HG02798 (cell line): Measurements from ENCODE around the gene MCF2L.
"Not testable (repeated sequence)": the region's sequence is repeated elsewhere in the genome, so short reads cannot be mapped to it uniquely, and the experiment has no call there.

Experiments used
- ATAC-seq: cut with Tn5 transposase; IDR thresholded peaks from one replicate; pipeline ENCODE4 v1.9.1; 2021; ENCODE audit warnings: mild to moderate bottlenecking; ENCODE audit not compliant: unreplicated experiment, poor library complexity

Gene MCF2L

DNA sequence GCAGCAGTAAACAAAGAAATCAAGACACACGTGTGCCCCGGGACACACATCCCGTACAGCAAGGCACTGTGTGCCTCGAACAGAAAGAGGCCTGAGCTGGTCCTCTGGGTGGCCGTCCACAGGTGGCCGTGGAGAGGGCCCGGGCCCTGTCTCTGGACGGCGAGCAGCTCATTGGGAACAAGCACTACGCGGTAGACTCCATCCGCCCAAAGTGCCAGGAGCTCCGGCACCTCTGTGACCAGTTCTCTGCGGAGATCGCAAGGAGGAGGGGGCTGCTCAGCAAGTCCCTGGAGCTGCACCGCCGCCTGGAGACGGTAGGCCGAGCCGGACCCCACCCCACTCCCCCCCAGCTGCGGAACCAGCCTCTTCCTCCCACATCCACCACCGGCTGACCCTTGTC lies 105.9 kb downstream of the MCF2L start:
- no peak for ATAC-seq

GRCh38 chr13:113075711-113076110 lies 106.7 kb downstream of the MCF2L start:
- ATAC-seq: no peak

DNA sequence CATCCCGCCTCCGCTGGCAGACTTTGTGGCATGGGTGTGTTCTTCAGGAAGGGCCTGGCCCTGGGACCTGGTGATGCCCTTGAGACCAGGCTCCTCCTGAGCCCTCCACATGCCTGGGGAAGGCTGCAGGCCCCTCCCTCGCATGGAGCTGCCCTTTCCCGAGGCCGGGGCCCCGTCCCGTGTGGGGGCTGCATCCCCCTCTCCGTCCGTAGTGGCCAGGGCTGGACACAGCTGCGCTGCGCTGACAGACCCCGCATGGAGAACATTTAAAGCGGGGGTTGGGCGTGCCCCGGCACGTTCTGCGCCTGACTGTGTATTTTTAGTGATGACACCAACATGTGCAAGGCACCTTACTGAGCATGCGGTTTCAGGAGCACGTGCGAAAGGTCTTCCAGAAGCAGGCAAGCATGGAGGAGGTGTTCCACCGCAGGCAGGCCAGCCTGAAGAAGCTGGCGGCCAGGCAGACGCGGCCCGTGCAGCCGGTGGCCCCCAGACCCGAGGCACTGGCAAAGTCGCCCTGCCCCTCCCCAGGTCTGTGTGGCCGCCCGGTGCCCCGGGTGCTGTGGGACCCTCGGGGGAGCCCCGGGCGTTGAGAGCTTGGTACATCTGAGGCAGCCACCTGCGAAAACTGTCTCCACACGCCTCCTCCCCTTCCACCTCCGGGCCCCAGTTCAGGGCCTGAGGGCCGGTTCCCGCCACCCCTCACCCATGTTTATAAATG lies 107.8 kb downstream of the MCF2L start:
- no peak for ATAC-seq

- ATAC-seq: no peak
These were observed 108.5 kb downstream of the MCF2L start for GRCh38 chr13:113077566-113077952.

- no peak for ATAC-seq
These were observed 109.2 kb downstream of the MCF2L start for GRCh38 chr13:113077953-113078901.

- no peak for ATAC-seq
These were observed 110.1 kb downstream of the MCF2L start for GRCh38 chr13:113078902-113079780.

- not testable (repeated sequence) for ATAC-seq
These were observed 110.7 kb downstream of the MCF2L start for GRCh38 chr13:113079781-113080080.

DNA sequence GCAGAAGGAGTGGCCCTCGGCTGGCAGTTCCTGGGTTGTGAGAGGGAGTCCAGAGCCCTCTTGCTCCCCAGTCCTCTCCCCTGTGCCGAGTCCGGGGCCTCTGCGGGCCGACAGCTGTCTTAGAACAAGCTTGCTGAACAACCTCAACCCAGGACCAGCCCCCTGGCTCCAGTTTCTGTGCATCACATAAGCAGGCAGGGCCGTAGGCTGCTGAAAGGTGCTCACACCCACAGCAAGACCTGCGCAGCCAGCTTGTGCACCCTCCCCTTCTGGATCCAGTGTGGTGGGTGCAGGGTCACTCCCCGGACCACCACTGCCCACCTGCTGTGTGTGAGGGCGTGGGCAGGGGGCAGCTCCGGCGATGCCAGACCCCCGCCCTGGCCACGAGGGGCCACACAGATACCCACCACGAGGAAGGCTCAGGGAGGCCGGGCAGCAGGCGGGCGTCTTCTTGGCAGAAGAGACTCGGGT lies 111.4 kb downstream of the MCF2L start:
- ATAC-seq: no peak

DNA sequence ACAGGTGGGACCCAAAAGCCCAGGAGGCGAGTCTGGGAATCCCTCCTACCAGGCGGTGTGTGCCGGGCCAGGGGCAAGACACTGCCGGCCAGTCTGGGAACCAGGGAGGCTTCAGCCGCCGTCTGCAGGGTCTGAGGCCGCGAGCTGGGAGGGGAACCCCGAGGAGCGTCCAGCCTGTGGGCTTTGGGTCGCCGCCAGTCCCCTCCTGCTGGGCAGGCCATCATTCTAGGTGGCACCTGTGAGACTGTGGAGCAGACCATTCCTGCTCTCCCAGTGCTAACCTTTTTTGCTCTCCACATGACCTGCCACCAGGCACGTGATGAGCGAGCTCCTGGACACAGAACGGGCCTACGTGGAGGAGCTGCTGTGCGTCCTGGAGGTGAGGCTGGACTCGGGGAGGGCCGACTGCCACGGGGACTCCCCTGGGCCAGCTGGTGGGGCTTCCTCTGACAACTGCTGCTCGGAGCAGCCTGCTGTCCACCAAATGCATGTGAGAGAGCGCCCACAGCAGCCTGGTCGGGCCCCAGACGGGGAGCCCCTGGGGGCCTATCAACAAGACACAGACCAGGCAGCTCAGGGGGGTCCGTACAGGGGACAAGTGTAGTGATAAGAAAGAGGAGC lies 112.0 kb downstream of the MCF2L start:
- no peak for ATAC-seq

- ATAC-seq: no peak
These were observed 113.4 kb downstream of the MCF2L start for GRCh38 chr13:113082198-113083021.

GRCh38 chr13:113083022-113083373 lies 114.0 kb downstream of the MCF2L start:
- no peak for ATAC-seq

- ATAC-seq: no peak
These were observed 114.5 kb downstream of the MCF2L start for GRCh38 chr13:113083402-113084061.

DNA sequence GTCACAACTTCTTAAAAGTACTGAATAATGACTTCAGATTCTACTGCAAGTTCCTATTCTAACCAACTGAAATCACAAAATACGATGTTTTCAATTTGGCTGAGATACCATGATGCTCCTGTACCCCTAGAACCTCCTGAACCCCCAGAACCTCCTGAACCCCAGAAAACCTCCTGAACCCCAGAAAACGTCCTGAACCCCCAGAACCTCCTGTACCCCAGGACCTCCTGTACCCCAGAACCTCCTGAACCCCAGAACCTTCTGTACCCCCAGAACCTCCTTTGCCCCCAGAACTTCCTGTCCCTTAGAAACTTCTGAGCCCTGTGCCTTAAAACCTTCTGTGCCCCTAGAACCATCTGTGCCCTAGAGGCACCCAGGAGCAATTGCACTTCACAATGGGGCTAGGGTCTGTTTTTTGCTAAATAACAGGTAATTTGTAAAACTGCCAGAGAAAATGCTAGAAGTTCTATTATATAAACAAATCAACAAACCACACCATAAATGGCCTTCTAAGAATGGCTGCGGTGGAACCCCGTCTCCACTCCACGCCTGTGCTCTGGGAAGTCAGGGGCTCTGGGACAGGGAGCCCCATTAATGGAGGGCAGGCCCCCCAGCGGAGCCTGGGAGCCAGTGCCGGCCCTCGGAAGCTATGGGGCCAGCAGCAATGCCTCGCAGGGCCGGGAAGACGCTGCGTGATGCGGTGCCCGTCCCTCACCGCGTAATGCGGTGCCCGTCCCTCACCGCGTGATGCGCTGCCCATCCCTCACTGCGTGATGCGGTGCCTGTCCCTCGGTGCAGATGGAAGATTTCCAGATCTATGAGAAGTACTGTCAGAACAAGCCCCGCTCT lies 115.3 kb downstream of the MCF2L start:
- no peak for ATAC-seq

DNA sequence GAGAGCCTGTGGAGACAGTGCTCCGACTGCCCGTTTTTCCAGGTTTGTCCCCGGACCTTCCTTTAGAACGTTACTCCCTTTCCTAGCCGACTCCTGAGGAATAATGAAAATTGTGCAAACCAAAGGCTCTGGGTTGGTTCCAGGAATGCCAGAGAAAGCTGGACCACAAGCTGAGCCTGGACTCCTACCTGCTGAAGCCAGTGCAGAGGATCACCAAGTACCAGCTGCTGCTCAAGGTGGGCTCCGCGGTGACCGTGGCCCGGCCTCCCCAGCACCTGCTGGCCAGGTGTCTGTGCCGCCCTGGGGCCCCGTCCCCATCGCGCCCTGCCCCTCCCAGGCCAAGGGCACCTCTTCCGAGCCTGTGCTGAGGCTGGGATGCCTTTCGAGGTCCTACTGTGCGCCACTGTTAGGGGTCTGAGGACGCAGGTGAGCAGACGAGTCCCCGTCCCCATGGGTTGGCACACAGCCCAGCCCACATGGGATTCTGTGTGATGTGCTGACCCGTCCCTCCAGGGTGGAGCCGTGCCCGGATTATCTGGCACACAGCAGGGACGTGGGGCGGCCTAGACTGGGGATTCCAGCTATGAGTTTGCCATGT lies 116.0 kb downstream of the MCF2L start:
- no peak for ATAC-seq

GRCh38 chr13:113086031-113086750 lies 117.2 kb downstream of the MCF2L start:
- no peak for ATAC-seq

GRCh38 chr13:113086991-113087922 lies 118.2 kb downstream of the MCF2L start:
- no peak for ATAC-seq
